Astrocyte of the cerebellum (primary cell): ENCODE results near the gene MAPKAP1.

ENCODE experiments used
- DNase-seq: peaks from one replicate; pipeline ENCODE4 v3.0.0-alpha.2; 2011; ENCODE audit warnings: low read depth
- H3K4me3 ChIP-seq: 2 replicates; pipeline ENCODE4 v1.5.1; 2011; ENCODE audit warnings: mild to moderate bottlenecking, low read depth, low read length, moderate library complexity
- CTCF ChIP-seq: IDR thresholded peaks from 2 replicates; pipeline ENCODE4 v1.5.1; 2012; ENCODE audit warnings: low read length, low read depth, moderate library complexity, mild to moderate bottlenecking; ENCODE audit errors: missing control alignments
- in situ Hi-C: cut with HindIII; loops from 2 replicates; pipeline ENCODE4 v1.10.0; 2017; ENCODE audit warnings: low sequenced_read_pairs

MAPKAP1 gene

GRCh38 chr9:125446561-125447094, 260.4 kb downstream of the MAPKAP1 start:
- no peak for TF ChIP-seq CTCF
- no peak for DNase-seq
- in situ Hi-C loops, result no loop called here
- no peak overlapping the region for H3K4me3 ChIP-seq

GRCh38 chr9:125444956-125445506, 262.0 kb downstream of the MAPKAP1 start:
- no peak overlapping the region for H3K4me3 ChIP-seq
- TF ChIP-seq CTCF, result no peak
- in situ Hi-C loops, result no loop called here
- DNase-seq, result no peak

- H3K4me3 ChIP-seq, result no peak overlapping the region
- no peak for DNase-seq
- no peak for TF ChIP-seq CTCF
- in situ Hi-C loops, result no loop called here
Observed at GRCh38 chr9:125444166-125444565, 262.8 kb downstream of the MAPKAP1 start.

GRCh38 chr9:125443367-125443766, 263.6 kb downstream of the MAPKAP1 start:
- no peak for TF ChIP-seq CTCF
- no peak overlapping the region for H3K4me3 ChIP-seq
- no peak for DNase-seq
- in situ Hi-C loops, result no loop called here

GRCh38 chr9:125442452-125442851, 264.6 kb downstream of the MAPKAP1 start:
- no peak for TF ChIP-seq CTCF
- in situ Hi-C loops, result no loop called here

GRCh38 chr9:125440411-125440810, 266.6 kb downstream of the MAPKAP1 start:
- H3K4me3 ChIP-seq, result no peak overlapping the region
- in situ Hi-C loops, result no loop called here
- TF ChIP-seq CTCF, result no peak
- no peak for DNase-seq

More at GRCh38 chr9:125442452-125442851, 264.6 kb downstream of the MAPKAP1 start:
- no peak for DNase-seq
- no peak overlapping the region for H3K4me3 ChIP-seq
